ENCODE results near the gene CLCN6. TPM values are rescaled to one million over a fixed set of nuclear protein-coding genes. Genes with fewer than 3 reads are reported as not detected.

CLCN6 gene
- polyA plus RNA-seq, 1 donor from 2014 or later = 12.5 TPM

DNA sequence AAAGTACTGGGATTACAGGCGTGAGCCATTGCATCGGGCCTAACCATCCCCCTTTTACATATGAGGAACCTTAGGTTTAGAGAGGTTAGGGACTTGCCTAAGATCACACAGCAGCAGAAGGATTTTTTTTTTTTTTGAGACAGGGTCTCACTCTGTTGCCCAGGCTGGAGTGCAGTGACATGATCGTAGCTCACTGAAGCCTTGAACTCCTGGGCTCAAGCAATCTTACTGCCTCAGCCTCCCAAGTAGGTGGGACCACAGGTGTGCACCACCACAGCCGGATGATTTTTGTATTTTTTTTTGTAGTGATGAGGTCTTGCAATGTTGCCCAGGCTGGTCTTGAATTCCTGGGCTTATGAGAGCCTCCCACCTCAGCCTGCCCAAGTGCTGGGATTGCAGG is 46.2 kb upstream of the CLCN6 start:
- no peaks in the 10 kb centered on the region for H4K20me1 ChIP-seq (ENCODE audit: insufficient read depth)
- H3K9ac ChIP-seq (ENCODE audit: low read length) = no peak overlapping the region
- H3K27me3 ChIP-seq (ENCODE audit: insufficient read depth, low read depth, low read length) = no peaks in the 10 kb centered on the region
- no peaks in the 10 kb centered on the region for H3K9me2 ChIP-seq (ENCODE audit: insufficient read depth, low read length)
- H3K27ac ChIP-seq (ENCODE audit: low read length) = no peak overlapping the region
- H3K9me3 ChIP-seq (ENCODE audit: low read length) = no peaks in the 10 kb centered on the region
- H2AFZ ChIP-seq (ENCODE audit: low read depth, low read length) = no peak overlapping the region
- H3K36me3 ChIP-seq (ENCODE audit: insufficient read depth, low read length) = no peaks in the 10 kb centered on the region
- H3K79me2 ChIP-seq (replicated peaks; ENCODE audit: insufficient read depth, low read length) = no peaks in the 10 kb centered on the region
- no peak overlapping the region for H3K4me3 ChIP-seq (ENCODE audit: low read length)
- H3F3A ChIP-seq (ENCODE audit: insufficient read depth, low read length, poor library complexity, severe bottlenecking) = no peaks in the 10 kb centered on the region
- no peak overlapping the region for H3K4me2 ChIP-seq (ENCODE audit: low read length)
- no peak for TF ChIP-seq EP300 (conservative IDR thresholded peaks at IDR 0.05; ENCODE audit: poor library complexity, severe bottlenecking)
- no peak for TF ChIP-seq TAF1 (IDR thresholded peaks at IDR 0.05; ENCODE audit: low read depth)
- no peak for TF ChIP-seq POLR2AphosphoS5 (IDR thresholded peaks at IDR 0.05)
- TF ChIP-seq RAD21 (conservative IDR thresholded peaks at IDR 0.05) = no peak
- no peak for TF ChIP-seq SMC3 (conservative IDR thresholded peaks at IDR 0.05; ENCODE audit: poor library complexity)
- no peak for TF ChIP-seq EZH2 (IDR thresholded peaks at IDR 0.05; ENCODE audit: borderline replicate concordance, insufficient read depth, low read length, poor library complexity, severe bottlenecking)
- no peak for TF ChIP-seq MXI1 (conservative IDR thresholded peaks at IDR 0.05; ENCODE audit: poor library complexity, severe bottlenecking)
- TF ChIP-seq, protein P1, sequence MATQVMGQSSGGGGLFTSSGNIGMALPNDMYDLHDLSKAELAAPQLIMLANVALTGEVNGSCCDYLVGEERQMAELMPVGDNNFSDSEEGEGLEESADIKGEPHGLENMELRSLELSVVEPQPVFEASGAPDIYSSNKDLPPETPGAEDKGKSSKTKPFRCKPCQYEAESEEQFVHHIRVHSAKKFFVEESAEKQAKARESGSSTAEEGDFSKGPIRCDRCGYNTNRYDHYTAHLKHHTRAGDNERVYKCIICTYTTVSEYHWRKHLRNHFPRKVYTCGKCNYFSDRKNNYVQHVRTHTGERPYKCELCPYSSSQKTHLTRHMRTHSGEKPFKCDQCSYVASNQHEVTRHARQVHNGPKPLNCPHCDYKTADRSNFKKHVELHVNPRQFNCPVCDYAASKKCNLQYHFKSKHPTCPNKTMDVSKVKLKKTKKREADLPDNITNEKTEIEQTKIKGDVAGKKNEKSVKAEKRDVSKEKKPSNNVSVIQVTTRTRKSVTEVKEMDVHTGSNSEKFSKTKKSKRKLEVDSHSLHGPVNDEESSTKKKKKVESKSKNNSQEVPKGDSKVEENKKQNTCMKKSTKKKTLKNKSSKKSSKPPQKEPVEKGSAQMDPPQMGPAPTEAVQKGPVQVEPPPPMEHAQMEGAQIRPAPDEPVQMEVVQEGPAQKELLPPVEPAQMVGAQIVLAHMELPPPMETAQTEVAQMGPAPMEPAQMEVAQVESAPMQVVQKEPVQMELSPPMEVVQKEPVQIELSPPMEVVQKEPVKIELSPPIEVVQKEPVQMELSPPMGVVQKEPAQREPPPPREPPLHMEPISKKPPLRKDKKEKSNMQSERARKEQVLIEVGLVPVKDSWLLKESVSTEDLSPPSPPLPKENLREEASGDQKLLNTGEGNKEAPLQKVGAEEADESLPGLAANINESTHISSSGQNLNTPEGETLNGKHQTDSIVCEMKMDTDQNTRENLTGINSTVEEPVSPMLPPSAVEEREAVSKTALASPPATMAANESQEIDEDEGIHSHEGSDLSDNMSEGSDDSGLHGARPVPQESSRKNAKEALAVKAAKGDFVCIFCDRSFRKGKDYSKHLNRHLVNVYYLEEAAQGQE (IDR thresholded peaks at IDR 0.05; ENCODE audit: borderline replicate concordance) = no peak

DNA sequence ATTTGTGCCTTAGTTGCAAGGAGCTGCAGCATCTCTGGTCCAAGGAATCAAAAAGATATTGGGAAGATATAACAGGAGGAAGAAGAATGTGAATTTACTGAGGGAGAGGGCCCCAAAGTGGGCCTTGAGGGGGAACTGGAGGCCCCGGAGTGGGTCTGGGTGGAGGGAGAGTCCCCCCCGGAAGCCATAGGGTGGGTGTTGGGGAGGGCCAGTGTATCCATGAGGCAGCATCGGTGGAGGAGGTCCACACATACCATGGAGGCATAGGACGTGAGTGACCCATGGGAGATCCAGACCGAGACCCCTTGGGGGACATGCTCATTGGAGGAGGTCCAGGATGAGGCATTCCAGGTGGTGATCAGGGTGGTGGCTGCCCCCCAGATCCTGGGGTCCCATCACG is 44.7 kb upstream of the CLCN6 start:
- Histone ChIP-seq H3K9me3 (ENCODE audit: low read length) (no peaks in the 10 kb centered on the region), H3K4me3 (ENCODE audit: low read length) (no peak overlapping the region), H3K79me2 (replicated peaks; ENCODE audit: insufficient read depth, low read length) (no peaks in the 10 kb centered on the region), H3K9ac (ENCODE audit: low read length) (no peak overlapping the region), H3K4me2 (ENCODE audit: low read length) (no peak overlapping the region), H3F3A (ENCODE audit: insufficient read depth, low read length, poor library complexity, severe bottlenecking) (no peaks in the 10 kb centered on the region), H3K36me3 (ENCODE audit: insufficient read depth, low read length) (no peaks in the 10 kb centered on the region), H2AFZ (ENCODE audit: low read depth, low read length) (no peak overlapping the region), H3K27ac (ENCODE audit: low read length) (no peak overlapping the region), H3K27me3 (ENCODE audit: insufficient read depth, low read depth, low read length) (no peaks in the 10 kb centered on the region), H4K20me1 (ENCODE audit: insufficient read depth) (no peaks in the 10 kb centered on the region), H3K9me2 (ENCODE audit: insufficient read depth, low read length) (no peaks in the 10 kb centered on the region)
- TF ChIP-seq POLR2AphosphoS5 (IDR thresholded peaks at IDR 0.05) (no peak), SMC3 (conservative IDR thresholded peaks at IDR 0.05; ENCODE audit: poor library complexity) (no peak), RAD21 (conservative IDR thresholded peaks at IDR 0.05) (no peak), TAF1 (IDR thresholded peaks at IDR 0.05; ENCODE audit: low read depth) (no peak), EZH2 (IDR thresholded peaks at IDR 0.05; ENCODE audit: borderline replicate concordance, insufficient read depth, low read length, poor library complexity, severe bottlenecking) (no peak), MXI1 (conservative IDR thresholded peaks at IDR 0.05; ENCODE audit: poor library complexity, severe bottlenecking) (no peak), EP300 (conservative IDR thresholded peaks at IDR 0.05; ENCODE audit: poor library complexity, severe bottlenecking) (no peak)
- TF ChIP-seq, protein P2, sequence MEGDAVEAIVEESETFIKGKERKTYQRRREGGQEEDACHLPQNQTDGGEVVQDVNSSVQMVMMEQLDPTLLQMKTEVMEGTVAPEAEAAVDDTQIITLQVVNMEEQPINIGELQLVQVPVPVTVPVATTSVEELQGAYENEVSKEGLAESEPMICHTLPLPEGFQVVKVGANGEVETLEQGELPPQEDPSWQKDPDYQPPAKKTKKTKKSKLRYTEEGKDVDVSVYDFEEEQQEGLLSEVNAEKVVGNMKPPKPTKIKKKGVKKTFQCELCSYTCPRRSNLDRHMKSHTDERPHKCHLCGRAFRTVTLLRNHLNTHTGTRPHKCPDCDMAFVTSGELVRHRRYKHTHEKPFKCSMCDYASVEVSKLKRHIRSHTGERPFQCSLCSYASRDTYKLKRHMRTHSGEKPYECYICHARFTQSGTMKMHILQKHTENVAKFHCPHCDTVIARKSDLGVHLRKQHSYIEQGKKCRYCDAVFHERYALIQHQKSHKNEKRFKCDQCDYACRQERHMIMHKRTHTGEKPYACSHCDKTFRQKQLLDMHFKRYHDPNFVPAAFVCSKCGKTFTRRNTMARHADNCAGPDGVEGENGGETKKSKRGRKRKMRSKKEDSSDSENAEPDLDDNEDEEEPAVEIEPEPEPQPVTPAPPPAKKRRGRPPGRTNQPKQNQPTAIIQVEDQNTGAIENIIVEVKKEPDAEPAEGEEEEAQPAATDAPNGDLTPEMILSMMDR (IDR thresholded peaks at IDR 0.05; ENCODE audit: poor library complexity, severe bottlenecking) = no peak
- TF ChIP-seq, protein P1 (IDR thresholded peaks at IDR 0.05; ENCODE audit: borderline replicate concordance) = no peak
